ENCODE results near the gene TMEM204.

DNA sequence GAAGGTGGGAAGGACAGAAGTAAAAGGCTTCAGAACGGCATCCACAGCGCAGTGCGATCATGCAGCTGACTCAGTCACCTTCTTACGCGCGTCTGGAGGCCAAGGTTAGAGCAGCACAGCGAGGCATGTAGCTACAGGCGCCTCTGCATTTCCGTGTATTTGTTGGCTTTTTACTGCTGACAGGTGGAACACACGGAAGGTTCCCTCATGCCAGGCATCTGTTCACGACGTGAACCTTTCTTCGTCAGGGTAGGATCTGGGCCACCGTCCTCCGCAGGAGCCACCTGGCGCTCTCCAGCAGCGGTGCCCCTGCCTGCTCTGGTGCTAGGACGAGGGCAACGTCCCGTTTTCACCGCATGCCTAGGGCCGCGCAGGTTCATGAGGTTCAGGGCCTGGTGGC lies 15.3 kb downstream of the TMEM204 start:
- TF ChIP-seq POLR2AphosphoS5 (IDR thresholded peaks at IDR 0.05; ENCODE audit: low read depth, low read length) (no peak), TAF1 (IDR thresholded peaks at IDR 0.05; ENCODE audit: borderline replicate concordance, insufficient read depth, low read length) (no peak)
- TF ChIP-seq, protein P1, sequence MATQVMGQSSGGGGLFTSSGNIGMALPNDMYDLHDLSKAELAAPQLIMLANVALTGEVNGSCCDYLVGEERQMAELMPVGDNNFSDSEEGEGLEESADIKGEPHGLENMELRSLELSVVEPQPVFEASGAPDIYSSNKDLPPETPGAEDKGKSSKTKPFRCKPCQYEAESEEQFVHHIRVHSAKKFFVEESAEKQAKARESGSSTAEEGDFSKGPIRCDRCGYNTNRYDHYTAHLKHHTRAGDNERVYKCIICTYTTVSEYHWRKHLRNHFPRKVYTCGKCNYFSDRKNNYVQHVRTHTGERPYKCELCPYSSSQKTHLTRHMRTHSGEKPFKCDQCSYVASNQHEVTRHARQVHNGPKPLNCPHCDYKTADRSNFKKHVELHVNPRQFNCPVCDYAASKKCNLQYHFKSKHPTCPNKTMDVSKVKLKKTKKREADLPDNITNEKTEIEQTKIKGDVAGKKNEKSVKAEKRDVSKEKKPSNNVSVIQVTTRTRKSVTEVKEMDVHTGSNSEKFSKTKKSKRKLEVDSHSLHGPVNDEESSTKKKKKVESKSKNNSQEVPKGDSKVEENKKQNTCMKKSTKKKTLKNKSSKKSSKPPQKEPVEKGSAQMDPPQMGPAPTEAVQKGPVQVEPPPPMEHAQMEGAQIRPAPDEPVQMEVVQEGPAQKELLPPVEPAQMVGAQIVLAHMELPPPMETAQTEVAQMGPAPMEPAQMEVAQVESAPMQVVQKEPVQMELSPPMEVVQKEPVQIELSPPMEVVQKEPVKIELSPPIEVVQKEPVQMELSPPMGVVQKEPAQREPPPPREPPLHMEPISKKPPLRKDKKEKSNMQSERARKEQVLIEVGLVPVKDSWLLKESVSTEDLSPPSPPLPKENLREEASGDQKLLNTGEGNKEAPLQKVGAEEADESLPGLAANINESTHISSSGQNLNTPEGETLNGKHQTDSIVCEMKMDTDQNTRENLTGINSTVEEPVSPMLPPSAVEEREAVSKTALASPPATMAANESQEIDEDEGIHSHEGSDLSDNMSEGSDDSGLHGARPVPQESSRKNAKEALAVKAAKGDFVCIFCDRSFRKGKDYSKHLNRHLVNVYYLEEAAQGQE (IDR thresholded peaks at IDR 0.05; ENCODE audit: insufficient read depth in 1 of 2, low read depth in 2 of 2, low read length in 2 of 2), result no peak

Measured in PFSK-1 (cell line).